ENCODE results near the gene STC2. TPM values are rescaled to one million over a fixed set of nuclear protein-coding genes. Genes with fewer than 3 reads are reported as not detected.
A peak's percentile ranks its signal among the peaks of the same experiment; 100 is the strongest.

The STC2 gene
- total and polyA plus RNA-seq, 2 of the 8 experiments (the other 6 are each of a cell fraction or from before 2014, with no cell fraction given) = 26.4 to 53.1 TPM

- Histone ChIP-seq H3K56ac (replicated peaks; ENCODE audit: insufficient read length, low read depth, low read length) (peak overlapping the region; percentile 83), H2BK15ac (ENCODE audit: low read length) (peak overlapping the region; percentile 40; the same call in 1 of the 2 replicates), H3K79me1 (ENCODE audit: low read depth, low read length) (peaks cover 13% of the 10 kb centered on the region), H2BK12ac (ENCODE audit: low read depth, low read length) (peak overlapping the region; percentile 99; the same call in 1 of the 2 replicates), H2AK5ac (ENCODE audit: low read depth, low read length) (0 out of 2 replicates have a peak overlapping the region, but pooled peaks have one; percentile 18), H3K23ac (ENCODE audit: insufficient read length) (no peak overlapping the region), H2BK20ac (ENCODE audit: low read length) (0 out of 2 replicates have a peak overlapping the region, but pooled peaks have one; percentile 16), H3K4me2 (ENCODE audit: insufficient read depth in 1 of 2, low read depth in 2 of 2, low read length in 2 of 2) (peak overlapping the region; percentile 96 to 99), H3K4me3 (ENCODE audit: extremely low read depth in 1 of 4, insufficient read depth in 2 of 4, low read depth in 3 of 4, low read length in 4 of 4) (peak overlapping the region; percentile 90 to 95 (median 91)), H3K9me3 (ENCODE audit: insufficient read depth in 2 of 2, low read depth in 1 of 2, low read length in 1 of 2) (no peaks in the 10 kb centered on the region), H4K20me1 (replicated peaks in 1 of 2; ENCODE audit: control insufficient read depth in 1 of 2, insufficient read depth in 2 of 2, low read length in 2 of 2) (peaks cover 13 to 16% of the 10 kb centered on the region in 2 experiments), H3K9ac (replicated peaks in 1 of 4; ENCODE audit: extremely low read depth in 1 of 4, low read depth in 3 of 4, low read length in 3 of 4) (peak overlapping the region; percentile 62 to 80 (median 72)), H3K27me3 (replicated peaks in 1 of 4; ENCODE audit: control insufficient read depth in 3 of 4, extremely low read depth in 1 of 4, insufficient read depth in 3 of 4, low read length in 3 of 4) (peaks cover 0 to 9% (median 7%) of the 10 kb centered on the region in 4 experiments; a peak in 6 of 7 replicates), H3K36me3 (ENCODE audit: control insufficient read depth in 2 of 4, insufficient read depth in 4 of 4, low read length in 3 of 4) (peaks cover 5 to 26% (median 11%) of the 10 kb centered on the region in 4 experiments), H3K23me2 (ENCODE audit: low read depth, low read length) (peaks cover 16% of the 10 kb centered on the region), H2BK5ac (ENCODE audit: low read depth, low read length) (peak overlapping the region; percentile 98), H3K18ac (ENCODE audit: extremely low read depth, low read length) (peak overlapping the region; percentile 97), H2BK120ac (replicated peaks; ENCODE audit: low read depth, low read length) (peak overlapping the region; percentile 80), H2AFZ (ENCODE audit: low read length) (no peak overlapping the region), H4K91ac (replicated peaks; ENCODE audit: insufficient read length, low read length) (peak overlapping the region; percentile 7), H3K79me2 (ENCODE audit: control insufficient read depth in 1 of 2, insufficient read depth in 2 of 2, low read length in 2 of 2) (peaks cover 10 to 35% of the 10 kb centered on the region in 2 experiments), H3K27ac (ENCODE audit: low read depth, low read length) (peak overlapping the region; percentile 81), H3K14ac (ENCODE audit: insufficient read length) (no peak overlapping the region), H4K8ac (ENCODE audit: extremely low read depth, insufficient read depth, low read length) (peak overlapping the region; percentile 98), H4K5ac (ENCODE audit: insufficient read length, low read depth, low read length) (peak overlapping the region; percentile 89), H3K4ac (replicated peaks; ENCODE audit: insufficient read length, low read depth, low read length) (peak overlapping the region; percentile 87), H3K4me1 (replicated peaks in 1 of 4; ENCODE audit: control insufficient read depth in 3 of 4, insufficient read depth in 4 of 4, low read length in 3 of 4) (peaks cover 7 to 26% (median 14%) of the 10 kb centered on the region in 4 experiments)
- FAIRE-seq (no peak), DNase-seq (ENCODE audit: low read depth in 1 of 2, low spot score in 2 of 2) (peak in 1 of 2 experiments; percentile 80)
- CTCF ChIA-PET (ENCODE audit: partially characterized antibody) = interaction anchor here (0.6 to 8.1 kb wide), 13 partner anchors 8 to 613 kb away, joined by 3 to 184 read pairs (median 3); no protein-coding TSS in a partner anchor
- whole genome bisulfite sequencing, 2 experiments (ENCODE audit: extremely low coverage in 1 of 2, insufficient coverage in 1 of 2, insufficient read length in 1 of 2, insufficient replicate concordance in 2 of 2, low coverage in 1 of 2, low lambda C conversion rate in 2 of 2, missing lambda C conversion rate in 1 of 2) = 4% methylated on average over 19 of the region's 77 CpGs; no CpG with 5 or more reads in 1 of the 2 experiments
- POLR2A ChIA-PET (ENCODE audit: partially characterized antibody) = interaction anchor here (0.6 to 9.3 kb wide), 33 partner anchors 9 to 994 kb away, joined by 3 to 491 read pairs (median 5); partner anchors contain the start of genes BNIP1 and NKX2-5
- TF ChIP-seq CTBP2 (IDR thresholded peaks at IDR 0.05; ENCODE audit: borderline replicate concordance, insufficient read depth, insufficient read length, low read length) (peak; percentile 80), ATF2 (IDR thresholded peaks at IDR 0.05; ENCODE audit: low read length) (no peak), TEAD4 (IDR thresholded peaks at IDR 0.05; ENCODE audit: low read depth, low read length) (no peak), SAP30 (IDR thresholded peaks at IDR 0.05; ENCODE audit: insufficient read depth, insufficient replicate concordance, low read length) (no peak), CHD2 (IDR thresholded peaks at IDR 0.05; ENCODE audit: low read length) (0 out of 2 replicates have a peak, but pooled peaks have one; percentile 9), BACH1 (IDR thresholded peaks at IDR 0.05; ENCODE audit: low read length) (no peak), HDAC2 (IDR thresholded peaks at IDR 0.05; ENCODE audit: borderline replicate concordance in 1 of 2, low read depth in 2 of 2, low read length in 2 of 2) (peak in 1 of 2 experiments; percentile 21; a peak in 1 of 4 replicates), SP1 (IDR thresholded peaks at IDR 0.05; ENCODE audit: low read depth, low read length) (no peak)
Observed at GRCh38 chr5:173329491-173330337, 1.5 kb upstream of the STC2 start.
